Body of pancreas (tissue), 4 donors: ENCODE results near the gene UBE2M.

Source experiments
- CTCF ChIP-seq, 7 experiments: fragments of 450-650 bp in 4 of 7; fragments of 200-600 bp in 3 of 7; sonication (generic) in 3 of 7; IDR thresholded peaks; one replicate each; pipeline ENCODE4 v1.5.1; 2016 to 2019; ENCODE audit warnings: antibody characterized with exemption in 7 of 7
- POLR2A ChIP-seq, 3 donors: fragments of 450-650 bp; IDR thresholded peaks; one replicate each; pipeline ENCODE4 v1.6.1; 2016; ENCODE audit warnings: antibody characterized with exemption in 3 of 3, mild to moderate bottlenecking in 2 of 3

DNA sequence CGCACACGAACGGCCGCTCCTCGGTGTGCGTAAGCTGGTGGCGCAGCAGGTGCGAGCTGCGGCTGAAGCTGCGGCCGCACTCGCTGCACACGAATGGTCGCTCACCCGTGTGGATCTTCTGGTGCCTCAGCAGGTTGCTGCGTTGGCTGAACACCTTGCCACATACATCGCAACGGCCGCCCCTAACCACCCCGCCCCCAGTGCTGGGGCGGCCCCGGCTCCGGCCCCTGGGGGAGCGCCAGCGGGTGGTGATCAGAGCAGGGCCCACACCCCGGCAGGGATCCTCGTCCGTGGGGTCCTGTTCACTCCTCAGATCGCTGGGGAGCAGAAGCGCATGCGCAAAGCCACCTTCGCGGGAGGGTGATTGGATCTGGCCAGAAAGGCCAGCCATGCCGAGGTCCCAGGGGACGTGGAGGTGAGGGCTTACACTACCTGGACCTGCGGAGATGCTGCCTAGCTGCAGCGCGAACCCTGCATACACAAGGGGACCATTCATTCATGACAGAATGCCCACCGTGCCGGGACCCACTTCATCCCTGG is 4.7 kb upstream of the UBE2M start:
- no peak for TF ChIP-seq CTCF (IDR thresholded peaks at IDR 0.05)
- TF ChIP-seq POLR2A (IDR thresholded peaks at IDR 0.05) = no peak
